SK-N-SH treated with all-trans-retinoic acid at 6 μM for 48 hours (cell line): ENCODE measurements around the gene BCL6B.

Source experiments
- ATAC-seq: fragments of 200-7000 bp; cut with Tn5 transposase; 3 replicates; pipeline ENCODE4 v1.9.1; 2020; ENCODE audit warnings: mild to moderate bottlenecking, moderate library complexity
- ARNTL ChIP-seq: fragments of 450-650 bp; formaldehyde crosslinking; IDR thresholded peaks from 2 replicates; pipeline ENCODE4 v1.5.0; 2020; ENCODE audit warnings: low read depth, mild to moderate bottlenecking, moderate library complexity, borderline replicate concordance
- GLIS3 ChIP-seq: fragments of 250-450 bp; sonication (Bioruptor Pico); IDR thresholded peaks from 2 replicates; pipeline ENCODE4 v1.5.0; 2020; ENCODE audit warnings: mild to moderate bottlenecking, moderate library complexity
- ISL1 ChIP-seq: fragments of 250-450 bp; sonication (Bioruptor Pico); IDR thresholded peaks from 2 replicates; pipeline ENCODE4 v2.1.2; 2022; ENCODE audit warnings: mild to moderate bottlenecking, moderate library complexity
- OSR1 ChIP-seq: fragments of 250-450 bp; sonication (Bioruptor Pico); IDR thresholded peaks from 2 replicates; pipeline ENCODE4 v1.8.0; 2022; ENCODE audit warnings: moderate library complexity, mild to moderate bottlenecking, inconsistent platforms
- PPARA ChIP-seq: fragments of 250-450 bp; sonication (Bioruptor Pico); IDR thresholded peaks from 2 replicates; pipeline ENCODE4 v1.5.0; 2020; ENCODE audit warnings: mild to moderate bottlenecking, borderline replicate concordance
- RARB ChIP-seq: fragments of 250-450 bp; sonication (Bioruptor Pico); IDR thresholded peaks from 2 replicates; pipeline ENCODE4 v1.8.0; 2021; ENCODE audit warnings: mild to moderate bottlenecking, moderate library complexity
- SNAI2 ChIP-seq: fragments of 250-450 bp; sonication (Bioruptor Pico); IDR thresholded peaks from 2 replicates; pipeline ENCODE4 v1.5.0; 2020; ENCODE audit warnings: mild to moderate bottlenecking, moderate library complexity
- TCF4 ChIP-seq: fragments of 250-450 bp; sonication (Bioruptor Pico); IDR thresholded peaks from 2 replicates; pipeline ENCODE4 v1.8.0; 2021; ENCODE audit warnings: mild to moderate bottlenecking, moderate library complexity, borderline replicate concordance
- TOX ChIP-seq: fragments of 250-450 bp; sonication (Bioruptor Pico); IDR thresholded peaks from 2 replicates; pipeline ENCODE4 v1.8.0; 2021; ENCODE audit warnings: mild to moderate bottlenecking, moderate library complexity, borderline replicate concordance
- ZC3H10 ChIP-seq: fragments of 250-450 bp; sonication (Bioruptor Pico); IDR thresholded peaks from 2 replicates; pipeline ENCODE4 v1.5.1; 2021; ENCODE audit warnings: mild to moderate bottlenecking, moderate library complexity
- ZFP3 ChIP-seq: fragments of 250-450 bp; sonication (Bioruptor Pico); IDR thresholded peaks from 2 replicates; pipeline ENCODE4 v1.5.0; 2020; ENCODE audit warnings: mild to moderate bottlenecking, moderate library complexity
- ZFP30 ChIP-seq: fragments of 450-650 bp; formaldehyde crosslinking; IDR thresholded peaks from 2 replicates; pipeline ENCODE4 v1.5.0; 2022; ENCODE audit warnings: mild to moderate bottlenecking, moderate library complexity
- ZNF565 ChIP-seq: fragments of 450-650 bp; formaldehyde crosslinking; conservative IDR thresholded peaks from 2 replicates; pipeline ENCODE4 v1.5.0; 2020; ENCODE audit warnings: low read depth, mild to moderate bottlenecking, moderate library complexity
- ZNF70 ChIP-seq: fragments of 450-650 bp; formaldehyde crosslinking; IDR thresholded peaks from 2 replicates; pipeline ENCODE4 v1.5.0; 2020; ENCODE audit warnings: mild to moderate bottlenecking, moderate library complexity
- ZNF8 ChIP-seq: fragments of 450-650 bp; formaldehyde crosslinking; IDR thresholded peaks from 2 replicates; pipeline ENCODE4 v1.5.0; 2020; ENCODE audit warnings: mild to moderate bottlenecking, moderate library complexity
- TF ChIP-seq, protein P1 (sequence below): fragments of 250-450 bp; sonication (Bioruptor Pico); IDR thresholded peaks from 2 replicates; pipeline ENCODE4 v1.8.0; 2021; ENCODE audit warnings: low read depth, mild to moderate bottlenecking, moderate library complexity, borderline replicate concordance
- TF ChIP-seq, protein P2 (sequence below): fragments of 250-450 bp; sonication (Bioruptor Pico); IDR thresholded peaks from 2 replicates; pipeline ENCODE4 v1.8.0; 2020; ENCODE audit warnings: mild to moderate bottlenecking, moderate library complexity, borderline replicate concordance
- TF ChIP-seq, protein P3 (sequence below): fragments of 250-450 bp; sonication (Bioruptor Pico); IDR thresholded peaks from 2 replicates; pipeline ENCODE4 v1.5.0; 2020; ENCODE audit warnings: mild to moderate bottlenecking, moderate library complexity
- TF ChIP-seq, protein P4 (sequence below): fragments of 250-450 bp; sonication (Bioruptor Pico); IDR thresholded peaks from 2 replicates; pipeline ENCODE4 v1.5.1; 2021; ENCODE audit warnings: mild to moderate bottlenecking, moderate library complexity
- TF ChIP-seq, protein P5 (sequence below): fragments of 250-450 bp; sonication (Bioruptor Pico); IDR thresholded peaks from 2 replicates; pipeline ENCODE4 v1.5.1; 2020; ENCODE audit warnings: low read depth, mild to moderate bottlenecking, moderate library complexity

BCL6B gene

DNA sequence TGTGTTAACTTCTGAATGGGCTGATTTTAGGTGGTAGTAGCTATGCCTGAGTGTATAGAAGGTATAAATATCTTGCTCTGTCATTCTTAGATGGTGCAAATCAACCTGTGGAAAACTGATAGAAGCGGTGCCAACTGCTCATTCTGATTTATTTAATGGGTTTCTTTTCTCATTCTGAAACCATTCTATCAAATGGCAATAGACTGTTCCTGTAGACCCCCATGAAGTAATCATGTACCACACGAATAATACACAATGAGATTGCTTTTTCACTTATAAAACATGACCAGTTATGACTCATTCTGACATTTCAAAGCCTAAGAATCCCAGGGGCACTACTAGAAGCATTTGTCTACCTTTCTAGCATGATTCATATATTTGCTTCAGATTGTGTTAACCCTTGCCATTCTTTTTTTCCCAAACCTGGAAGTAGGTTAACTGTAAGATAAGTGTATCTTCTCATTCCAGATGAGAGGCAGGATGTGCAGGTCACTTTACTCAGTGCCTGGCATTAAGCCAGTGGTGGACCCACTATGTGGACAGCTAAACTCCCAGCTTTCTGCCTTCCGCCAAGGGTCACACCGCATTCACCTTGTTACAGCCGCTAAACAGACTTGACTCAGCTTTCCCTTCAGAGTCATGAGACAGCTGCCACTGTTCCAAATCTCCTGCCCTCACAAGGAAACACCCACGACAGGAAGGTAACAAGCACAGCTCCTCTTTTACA, 37.5 kb downstream of the BCL6B start:
- ATAC-seq, result no peak; the same call in 2 of the 3 replicates
- TF ChIP-seq, protein P1, sequence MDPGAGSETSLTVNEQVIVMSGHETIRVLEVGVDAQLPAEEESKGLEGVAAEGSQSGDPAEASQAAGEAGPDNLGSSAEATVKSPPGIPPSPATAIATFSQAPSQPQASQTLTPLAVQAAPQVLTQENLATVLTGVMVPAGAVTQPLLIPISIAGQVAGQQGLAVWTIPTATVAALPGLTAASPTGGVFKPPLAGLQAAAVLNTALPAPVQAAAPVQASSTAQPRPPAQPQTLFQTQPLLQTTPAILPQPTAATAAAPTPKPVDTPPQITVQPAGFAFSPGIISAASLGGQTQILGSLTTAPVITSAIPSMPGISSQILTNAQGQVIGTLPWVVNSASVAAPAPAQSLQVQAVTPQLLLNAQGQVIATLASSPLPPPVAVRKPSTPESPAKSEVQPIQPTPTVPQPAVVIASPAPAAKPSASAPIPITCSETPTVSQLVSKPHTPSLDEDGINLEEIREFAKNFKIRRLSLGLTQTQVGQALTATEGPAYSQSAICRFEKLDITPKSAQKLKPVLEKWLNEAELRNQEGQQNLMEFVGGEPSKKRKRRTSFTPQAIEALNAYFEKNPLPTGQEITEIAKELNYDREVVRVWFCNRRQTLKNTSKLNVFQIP (CRISPR knock-in tag), result no peak
- TF ChIP-seq, protein P2, sequence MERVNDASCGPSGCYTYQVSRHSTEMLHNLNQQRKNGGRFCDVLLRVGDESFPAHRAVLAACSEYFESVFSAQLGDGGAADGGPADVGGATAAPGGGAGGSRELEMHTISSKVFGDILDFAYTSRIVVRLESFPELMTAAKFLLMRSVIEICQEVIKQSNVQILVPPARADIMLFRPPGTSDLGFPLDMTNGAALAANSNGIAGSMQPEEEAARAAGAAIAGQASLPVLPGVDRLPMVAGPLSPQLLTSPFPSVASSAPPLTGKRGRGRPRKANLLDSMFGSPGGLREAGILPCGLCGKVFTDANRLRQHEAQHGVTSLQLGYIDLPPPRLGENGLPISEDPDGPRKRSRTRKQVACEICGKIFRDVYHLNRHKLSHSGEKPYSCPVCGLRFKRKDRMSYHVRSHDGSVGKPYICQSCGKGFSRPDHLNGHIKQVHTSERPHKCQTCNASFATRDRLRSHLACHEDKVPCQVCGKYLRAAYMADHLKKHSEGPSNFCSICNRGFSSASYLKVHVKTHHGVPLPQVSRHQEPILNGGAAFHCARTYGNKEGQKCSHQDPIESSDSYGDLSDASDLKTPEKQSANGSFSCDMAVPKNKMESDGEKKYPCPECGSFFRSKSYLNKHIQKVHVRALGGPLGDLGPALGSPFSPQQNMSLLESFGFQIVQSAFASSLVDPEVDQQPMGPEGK, result no peak
- no peak for TF ChIP-seq OSR1 (CRISPR knock-in tag)

DNA sequence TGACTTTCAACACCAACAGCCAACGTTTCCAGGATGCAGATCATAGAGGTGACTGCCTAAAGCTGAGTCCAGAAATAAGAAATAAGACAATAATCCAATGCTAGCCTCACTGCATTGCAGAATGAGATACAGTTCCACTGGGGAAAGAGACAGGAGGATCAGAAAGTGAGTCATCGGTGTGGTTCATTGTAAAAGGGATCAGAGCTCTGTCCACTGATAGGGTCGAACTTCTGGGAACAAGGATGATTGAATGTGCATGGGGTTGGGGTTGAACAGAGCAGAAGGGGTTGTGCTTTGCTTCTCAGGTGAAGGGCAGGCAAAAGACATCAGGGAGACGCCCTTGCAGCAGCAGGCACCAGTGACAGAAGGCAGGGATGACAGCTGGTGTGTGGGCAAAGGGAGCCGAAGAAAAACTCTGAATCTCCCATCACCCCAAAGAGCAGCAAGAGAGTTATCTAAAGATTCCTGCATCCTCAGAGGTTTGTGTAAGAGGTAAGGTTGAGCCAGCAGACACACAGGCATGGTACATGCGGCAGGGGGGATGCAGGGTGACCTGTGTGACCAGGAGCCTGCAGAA, 40.8 kb downstream of the BCL6B start:
- ATAC-seq, result no peak
- TF ChIP-seq, protein P3, sequence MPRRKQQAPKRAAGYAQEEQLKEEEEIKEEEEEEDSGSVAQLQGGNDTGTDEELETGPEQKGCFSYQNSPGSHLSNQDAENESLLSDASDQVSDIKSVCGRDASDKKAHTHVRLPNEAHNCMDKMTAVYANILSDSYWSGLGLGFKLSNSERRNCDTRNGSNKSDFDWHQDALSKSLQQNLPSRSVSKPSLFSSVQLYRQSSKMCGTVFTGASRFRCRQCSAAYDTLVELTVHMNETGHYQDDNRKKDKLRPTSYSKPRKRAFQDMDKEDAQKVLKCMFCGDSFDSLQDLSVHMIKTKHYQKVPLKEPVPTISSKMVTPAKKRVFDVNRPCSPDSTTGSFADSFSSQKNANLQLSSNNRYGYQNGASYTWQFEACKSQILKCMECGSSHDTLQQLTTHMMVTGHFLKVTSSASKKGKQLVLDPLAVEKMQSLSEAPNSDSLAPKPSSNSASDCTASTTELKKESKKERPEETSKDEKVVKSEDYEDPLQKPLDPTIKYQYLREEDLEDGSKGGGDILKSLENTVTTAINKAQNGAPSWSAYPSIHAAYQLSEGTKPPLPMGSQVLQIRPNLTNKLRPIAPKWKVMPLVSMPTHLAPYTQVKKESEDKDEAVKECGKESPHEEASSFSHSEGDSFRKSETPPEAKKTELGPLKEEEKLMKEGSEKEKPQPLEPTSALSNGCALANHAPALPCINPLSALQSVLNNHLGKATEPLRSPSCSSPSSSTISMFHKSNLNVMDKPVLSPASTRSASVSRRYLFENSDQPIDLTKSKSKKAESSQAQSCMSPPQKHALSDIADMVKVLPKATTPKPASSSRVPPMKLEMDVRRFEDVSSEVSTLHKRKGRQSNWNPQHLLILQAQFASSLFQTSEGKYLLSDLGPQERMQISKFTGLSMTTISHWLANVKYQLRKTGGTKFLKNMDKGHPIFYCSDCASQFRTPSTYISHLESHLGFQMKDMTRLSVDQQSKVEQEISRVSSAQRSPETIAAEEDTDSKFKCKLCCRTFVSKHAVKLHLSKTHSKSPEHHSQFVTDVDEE, result no peak
- no peak for TF ChIP-seq ZC3H10
- no peak for TF ChIP-seq SNAI2 (CRISPR knock-in tag)
- TF ChIP-seq TOX (CRISPR knock-in tag), result no peak
- no peak for TF ChIP-seq ZNF565 (CRISPR knock-in tag)
- TF ChIP-seq ZNF8, result no peak
- TF ChIP-seq ZFP30 (CRISPR knock-in tag), result no peak
- no peak for TF ChIP-seq GLIS3
- TF ChIP-seq, all 23 proteins: peak for 0

DNA sequence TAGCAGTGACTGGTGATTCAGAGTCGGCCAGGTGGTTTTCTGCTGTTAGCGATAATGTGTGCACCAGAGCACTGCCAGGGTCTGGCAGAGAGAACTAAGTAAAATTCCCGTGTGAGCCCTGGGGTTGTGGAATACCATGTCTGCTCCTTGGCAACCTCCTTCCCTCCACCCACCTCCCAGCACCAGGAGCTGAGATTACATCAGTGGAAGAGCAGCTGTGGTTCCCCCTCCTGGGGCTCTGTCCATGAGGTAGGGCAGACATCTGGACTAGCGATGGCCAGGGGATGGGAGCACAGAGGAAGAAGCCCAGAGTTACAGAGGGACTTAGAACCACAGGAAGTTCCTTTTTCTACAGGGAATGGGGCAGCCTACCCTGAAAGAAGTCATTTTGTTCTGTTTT, 41.4 kb downstream of the BCL6B start:
- ATAC-seq, result no peak; the same call in 2 of the 3 replicates
- TF ChIP-seq, protein P4, sequence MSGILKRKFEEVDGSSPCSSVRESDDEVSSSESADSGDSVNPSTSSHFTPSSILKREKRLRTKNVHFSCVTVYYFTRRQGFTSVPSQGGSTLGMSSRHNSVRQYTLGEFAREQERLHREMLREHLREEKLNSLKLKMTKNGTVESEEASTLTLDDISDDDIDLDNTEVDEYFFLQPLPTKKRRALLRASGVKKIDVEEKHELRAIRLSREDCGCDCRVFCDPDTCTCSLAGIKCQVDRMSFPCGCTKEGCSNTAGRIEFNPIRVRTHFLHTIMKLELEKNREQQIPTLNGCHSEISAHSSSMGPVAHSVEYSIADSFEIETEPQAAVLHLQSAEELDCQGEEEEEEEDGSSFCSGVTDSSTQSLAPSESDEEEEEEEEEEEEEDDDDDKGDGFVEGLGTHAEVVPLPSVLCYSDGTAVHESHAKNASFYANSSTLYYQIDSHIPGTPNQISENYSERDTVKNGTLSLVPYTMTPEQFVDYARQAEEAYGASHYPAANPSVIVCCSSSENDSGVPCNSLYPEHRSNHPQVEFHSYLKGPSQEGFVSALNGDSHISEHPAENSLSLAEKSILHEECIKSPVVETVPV, result no peak
- TF ChIP-seq, protein P1 (CRISPR knock-in tag), result no peak
- TF ChIP-seq OSR1 (CRISPR knock-in tag), result no peak
- no peak for TF ChIP-seq ZNF70 (CRISPR knock-in tag)
- no peak for TF ChIP-seq RARB (CRISPR knock-in tag)
- TF ChIP-seq SNAI2 (CRISPR knock-in tag), result no peak
- no peak for TF ChIP-seq TOX (CRISPR knock-in tag)
- TF ChIP-seq ZFP3 (CRISPR knock-in tag), result no peak
- TF ChIP-seq, protein P3, result no peak
- no peak for TF ChIP-seq ZNF8
- no peak for TF ChIP-seq ARNTL (CRISPR knock-in tag)
- TF ChIP-seq, protein P2, result no peak
- TF ChIP-seq ISL1, result no peak
- TF ChIP-seq, protein P5, sequence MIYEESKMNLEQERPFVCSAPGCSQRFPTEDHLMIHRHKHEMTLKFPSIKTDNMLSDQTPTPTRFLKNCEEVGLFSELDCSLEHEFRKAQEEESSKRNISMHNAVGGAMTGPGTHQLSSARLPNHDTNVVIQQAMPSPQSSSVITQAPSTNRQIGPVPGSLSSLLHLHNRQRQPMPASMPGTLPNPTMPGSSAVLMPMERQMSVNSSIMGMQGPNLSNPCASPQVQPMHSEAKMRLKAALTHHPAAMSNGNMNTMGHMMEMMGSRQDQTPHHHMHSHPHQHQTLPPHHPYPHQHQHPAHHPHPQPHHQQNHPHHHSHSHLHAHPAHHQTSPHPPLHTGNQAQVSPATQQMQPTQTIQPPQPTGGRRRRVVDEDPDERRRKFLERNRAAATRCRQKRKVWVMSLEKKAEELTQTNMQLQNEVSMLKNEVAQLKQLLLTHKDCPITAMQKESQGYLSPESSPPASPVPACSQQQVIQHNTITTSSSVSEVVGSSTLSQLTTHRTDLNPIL (CRISPR knock-in tag), result no peak
- TF ChIP-seq TCF4 (CRISPR knock-in tag), result no peak
- TF ChIP-seq ZC3H10, result no peak
- TF ChIP-seq PPARA, result no peak
